GM23338 (cell line): Measurements from ENCODE around the gene GPI. TPM values are rescaled to one million over a fixed set of nuclear protein-coding genes. Genes with fewer than 3 reads are reported as not detected.

Experiments used
- polyA plus RNA-seq: library from polyadenylated mRNA; unstranded; fragments of >200 nt; fragmentation: Nextera tagmentation; extraction: Ambion mirVana; gene quantifications from 2 replicates; pipeline ENCODE4 v1.2.1, GENCODE V29; 2016
- total RNA-seq: library from RNA; depleted of rRNA; stranded (reverse); fragments of >200 nt; shearing (Covaris generic); gene quantifications from 2 replicates; pipeline ENCODE4 v1.2.3, GENCODE V29; 2014; rRNA removed

The GPI gene
- total and polyA plus RNA-seq, 2 experiments from 2014 or later: 136 to 327 TPM

Other genes with a start within 250 kb of the GPI start
- gene LSM14A, start 192.7 kb upstream of the GPI start, total RNA-seq: 148 and 166 TPM in 2 replicates
- gene LSM14A, start 192.7 kb upstream of the GPI start, polyA plus RNA-seq: 98.8 and 109 TPM in 2 replicates
- gene GARRE1, start 110.6 kb upstream of the GPI start, total RNA-seq: 16.0 and 19.4 TPM in 2 replicates
- gene GARRE1, start 110.6 kb upstream of the GPI start, polyA plus RNA-seq: 20.0 and 23.5 TPM in 2 replicates
- 56.6 and 61.3 TPM in 2 replicates for gene PDCD2L, start 39.2 kb downstream of the GPI start, total RNA-seq
- 67.2 and 68.3 TPM in 2 replicates for gene PDCD2L, start 39.2 kb downstream of the GPI start, polyA plus RNA-seq
- gene UBA2, start 63.2 kb downstream of the GPI start, total RNA-seq: 153 and 185 TPM in 2 replicates
- 93.1 and 112 TPM in 2 replicates for gene UBA2, start 63.2 kb downstream of the GPI start, polyA plus RNA-seq
- gene WTIP, start 116.6 kb downstream of the GPI start, total RNA-seq: 4.5 and 8.9 TPM in 2 replicates
- gene WTIP, start 116.6 kb downstream of the GPI start, polyA plus RNA-seq: 0.47 and 0.59 TPM in 2 replicates